Stimulated activated CD4-positive, alpha-beta T cell treated with anti-CD3 and anti-CD28 coated beads, Interleukin-4, amount 100 ng/mL, for 1 hour (primary cell): Measurements from ENCODE around the gene SRGAP1.
"Not testable (repeated sequence)": the region's sequence is repeated elsewhere in the genome, so short reads cannot be mapped to it uniquely, and the experiment has no call there.

Experiments
- DNase-seq: peaks from one replicate; pipeline ENCODE4 v3.0.0-alpha.2; 2020

Gene SRGAP1

DNA sequence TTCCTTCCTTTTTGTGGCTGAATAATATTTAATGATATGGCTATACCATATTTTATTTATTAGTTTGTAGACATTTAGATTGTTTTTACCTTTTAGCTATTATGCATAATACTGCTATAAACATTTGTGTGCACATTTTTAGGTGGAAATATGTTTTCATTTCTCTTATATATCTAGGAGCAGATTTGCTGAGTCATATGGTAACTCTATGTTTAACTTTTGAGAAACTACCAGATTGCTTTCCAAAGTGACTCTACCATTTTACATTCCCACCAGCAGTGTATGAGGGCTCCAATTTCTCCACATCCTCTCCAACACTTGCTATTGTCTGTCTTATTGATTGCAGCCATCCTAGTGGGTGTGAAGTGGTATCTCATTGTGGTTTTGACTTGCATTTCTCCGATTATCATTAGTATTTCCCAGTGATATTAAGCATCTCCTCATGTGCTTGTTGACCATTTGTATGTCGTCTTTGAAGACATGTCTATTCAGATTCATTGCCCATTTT is 217.4 kb downstream of the SRGAP1 start:
- no peak for DNase-seq

DNA sequence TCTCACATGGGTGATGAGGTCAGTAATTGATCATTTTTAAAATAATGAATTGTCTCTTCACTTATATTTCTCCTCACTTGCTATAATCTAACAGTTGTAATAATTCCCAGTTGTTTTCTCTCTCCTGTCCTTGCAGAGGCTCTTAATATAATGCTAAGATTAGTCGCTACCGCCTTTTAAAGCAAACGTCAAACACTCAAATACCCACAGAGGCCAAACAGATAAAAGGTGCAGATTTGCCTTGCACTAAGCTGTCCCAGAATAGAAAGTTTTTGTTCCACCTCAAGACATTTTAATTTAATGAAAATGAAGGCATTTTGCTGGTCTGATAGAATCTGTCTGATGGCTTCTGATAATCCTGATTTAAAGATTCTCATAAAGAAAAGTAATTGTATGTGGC is 218.6 kb downstream of the SRGAP1 start:
- no peak for DNase-seq

DNA sequence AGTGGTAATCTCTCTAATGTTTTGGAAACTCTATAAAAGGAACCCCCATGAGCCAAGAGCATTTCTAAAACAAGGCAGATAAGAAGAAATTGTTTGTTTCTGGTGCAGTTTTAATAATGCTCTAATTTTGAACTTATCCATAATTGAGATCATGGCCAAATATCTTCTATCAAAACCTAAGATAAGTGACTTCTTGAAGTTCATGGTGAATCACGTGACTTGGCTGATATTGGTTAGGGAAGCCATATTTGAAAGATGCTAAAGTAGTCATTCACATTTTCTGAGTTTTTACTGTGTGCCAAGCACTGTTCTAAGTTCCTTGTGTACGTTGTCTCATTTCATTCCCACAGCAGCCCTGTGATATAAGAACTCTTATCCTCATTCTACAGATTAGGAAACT is 219.7 kb downstream of the SRGAP1 start:
- no peak for DNase-seq

DNA sequence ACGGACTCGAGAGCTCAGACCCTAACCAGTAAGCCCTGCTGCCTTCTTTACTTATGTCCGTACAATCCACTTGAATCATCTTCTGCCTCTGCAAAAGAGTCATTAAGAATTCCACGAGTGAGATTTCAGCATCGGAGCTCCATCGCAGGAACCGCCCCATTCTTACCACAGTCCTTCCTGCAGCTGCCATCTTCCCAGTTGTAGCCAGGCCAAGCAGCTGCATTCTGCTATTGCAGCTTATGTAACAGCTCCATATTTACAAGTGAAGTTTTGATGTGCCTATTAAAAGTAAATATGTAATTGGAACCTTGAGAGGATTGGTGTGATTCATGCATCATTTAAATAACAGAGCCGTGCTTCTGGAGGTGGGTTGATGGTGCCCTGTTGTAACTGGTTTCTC is 220.2 kb downstream of the SRGAP1 start:
- no peak for DNase-seq

DNA sequence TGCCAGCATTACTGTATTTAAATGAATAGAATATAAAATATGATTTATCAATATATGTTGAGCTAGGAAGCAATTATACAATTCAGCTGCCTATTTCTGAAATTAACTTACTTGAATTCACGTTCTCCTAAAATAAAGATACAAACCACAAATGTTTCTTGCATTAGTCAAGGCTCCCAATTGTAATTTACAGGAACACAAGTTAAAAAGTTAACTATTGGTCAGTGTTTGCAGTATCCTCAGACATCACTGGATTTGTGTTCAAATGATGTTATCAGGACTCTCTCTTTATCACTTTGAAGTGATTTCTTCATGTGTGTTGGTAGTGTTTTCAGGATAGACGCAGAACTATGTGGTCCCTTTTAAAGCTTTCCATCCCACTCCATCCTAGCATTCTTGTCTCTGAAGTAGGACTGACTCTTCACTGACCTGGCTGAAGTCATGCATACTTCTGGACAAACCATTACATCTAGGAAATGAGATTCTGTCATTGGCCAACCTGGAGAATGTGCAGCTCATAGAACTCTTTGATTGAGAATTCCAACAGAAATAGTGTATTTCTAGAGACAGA is 221.5 kb downstream of the SRGAP1 start:
- DNase-seq, result no peak

DNA sequence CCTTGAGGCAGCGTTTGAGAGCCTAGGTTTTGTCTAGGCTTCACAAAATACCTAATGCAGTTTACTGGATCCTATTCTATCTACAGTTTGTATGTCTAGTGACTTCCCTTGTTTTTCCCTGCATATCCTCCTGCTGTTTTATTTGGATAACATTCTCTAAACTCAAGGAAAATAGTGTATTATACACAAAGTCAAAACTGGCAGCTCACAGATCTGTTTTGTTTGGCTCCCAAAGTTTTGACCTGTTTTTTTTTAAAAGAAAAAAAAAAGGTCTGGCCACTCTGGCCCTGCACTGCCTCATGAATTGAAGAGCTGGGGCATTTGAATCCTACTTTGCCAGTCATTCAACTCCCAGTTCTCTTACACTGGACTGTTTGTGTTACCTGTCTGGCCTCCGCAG is 222.3 kb downstream of the SRGAP1 start:
- DNase-seq, result no peak

DNA sequence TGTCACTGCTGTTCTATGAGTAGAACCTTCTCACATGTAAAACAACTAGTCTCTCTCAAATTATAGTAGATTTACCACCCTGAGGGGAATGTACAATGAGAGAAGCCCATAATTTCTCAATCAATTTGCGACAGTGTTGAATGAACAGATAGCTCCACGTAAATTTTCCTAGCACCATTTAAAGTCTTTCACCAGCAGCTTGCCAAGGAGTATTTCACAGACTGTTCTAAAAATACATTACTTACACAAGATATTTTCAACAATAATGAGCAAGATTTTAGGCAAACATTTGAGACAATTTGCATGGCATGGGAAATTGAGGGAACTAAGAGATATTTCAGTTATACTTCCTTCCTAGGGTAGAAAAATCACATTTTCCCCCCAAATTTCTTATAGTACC is 226.0 kb downstream of the SRGAP1 start:
- DNase-seq, result no peak

DNA sequence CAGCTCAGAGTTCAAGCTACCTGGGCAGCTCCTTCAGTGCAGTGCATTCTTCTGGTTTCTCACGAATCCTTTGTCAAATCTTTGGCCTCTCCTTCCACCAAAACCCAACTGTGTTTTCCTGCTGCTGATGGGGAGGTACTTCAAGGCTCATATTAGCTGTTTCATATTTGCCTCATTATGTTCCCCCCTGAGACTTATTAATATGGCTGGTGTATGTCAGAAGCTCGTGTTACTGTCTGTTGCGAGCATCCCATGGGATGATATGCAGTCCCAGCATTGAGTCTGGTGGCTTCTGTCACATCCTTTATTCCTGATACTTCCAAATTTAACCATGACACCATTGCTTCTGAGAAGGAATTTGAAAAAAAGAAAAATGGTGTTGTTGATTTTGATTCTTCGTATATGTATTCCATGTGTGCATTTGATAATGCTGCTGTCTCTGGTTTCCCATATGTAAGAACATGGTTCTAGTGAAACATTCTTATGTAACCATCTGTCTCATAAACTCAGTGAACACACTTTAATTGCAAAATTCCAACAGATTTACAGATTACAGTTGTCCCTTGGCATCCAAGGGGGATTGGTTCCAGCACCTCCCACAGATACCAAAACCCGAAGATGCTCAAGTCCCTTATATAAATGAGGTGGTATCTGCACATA is 228.5 kb downstream of the SRGAP1 start:
- DNase-seq, result no peak

DNA sequence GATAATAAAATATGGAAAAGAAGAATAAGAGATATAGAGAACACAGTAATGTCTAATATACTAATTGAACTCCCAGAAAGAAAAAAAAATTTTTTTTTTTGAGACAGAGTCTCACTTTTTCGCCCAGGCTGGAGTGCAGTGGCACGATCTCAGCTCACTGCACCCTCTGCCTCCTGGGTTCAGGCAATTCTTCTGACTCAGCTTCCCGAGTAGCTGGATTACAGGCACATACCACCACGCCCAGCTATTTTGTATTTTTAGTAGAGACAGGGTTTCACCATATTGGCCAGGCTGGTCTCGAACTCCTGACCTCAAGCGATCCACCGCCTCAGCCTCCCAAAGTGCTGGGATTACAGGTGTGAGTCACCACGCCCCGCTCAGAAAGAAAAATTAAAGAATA is 232.1 kb downstream of the SRGAP1 start:
- DNase-seq, result not testable (repeated sequence)

DNA sequence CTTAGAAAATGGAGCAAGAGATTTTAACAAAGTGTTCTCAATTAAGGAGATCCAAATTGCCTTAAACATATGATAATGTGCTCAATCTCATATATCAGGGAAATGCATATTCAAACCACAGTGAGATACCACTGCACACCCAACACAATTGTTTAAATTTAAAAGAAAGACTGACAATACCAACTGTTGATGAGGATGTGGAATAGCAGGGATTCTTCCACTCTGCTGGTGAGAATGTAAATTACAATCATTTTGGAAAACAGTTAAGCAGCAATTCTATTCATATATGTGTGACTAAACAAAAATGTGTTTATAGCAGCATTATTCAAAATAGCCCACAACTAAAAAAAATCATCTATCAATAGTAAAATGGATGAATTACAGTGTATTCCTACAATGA is 233.4 kb downstream of the SRGAP1 start:
- DNase-seq, result no peak

DNA sequence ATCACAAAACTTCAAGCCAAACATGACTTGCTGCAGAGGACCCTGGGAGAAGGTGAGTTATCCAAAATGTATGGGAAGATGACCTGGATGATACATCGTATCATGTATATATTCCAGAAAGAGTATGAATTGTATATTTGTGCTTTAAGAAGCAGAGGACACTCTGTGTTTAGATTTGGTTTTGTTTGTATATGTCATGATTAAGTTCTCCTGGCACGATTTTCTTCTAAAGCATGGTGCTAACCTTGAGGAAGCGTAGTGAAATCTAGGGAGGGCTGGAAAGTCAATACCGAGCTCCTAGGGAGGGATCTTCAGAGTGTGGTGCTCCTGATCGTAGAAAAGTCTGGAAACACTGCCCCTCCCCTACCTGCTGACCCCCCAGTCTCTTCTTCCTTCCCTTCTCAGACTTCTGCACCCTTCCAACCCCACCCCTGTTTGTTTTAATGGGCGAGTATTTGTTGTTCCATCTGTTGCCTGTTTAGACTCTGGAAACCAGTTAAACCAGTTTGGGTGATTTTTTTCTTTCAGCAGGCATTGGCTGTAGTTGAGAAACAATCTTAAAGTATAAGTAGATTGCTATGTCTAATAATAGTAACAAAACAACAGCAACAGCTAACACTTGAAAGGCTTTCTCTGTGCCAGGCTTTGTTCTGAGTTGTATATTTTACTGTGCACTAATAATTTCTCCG is 236.0 kb downstream of the SRGAP1 start:
- DNase-seq, result no peak

DNA sequence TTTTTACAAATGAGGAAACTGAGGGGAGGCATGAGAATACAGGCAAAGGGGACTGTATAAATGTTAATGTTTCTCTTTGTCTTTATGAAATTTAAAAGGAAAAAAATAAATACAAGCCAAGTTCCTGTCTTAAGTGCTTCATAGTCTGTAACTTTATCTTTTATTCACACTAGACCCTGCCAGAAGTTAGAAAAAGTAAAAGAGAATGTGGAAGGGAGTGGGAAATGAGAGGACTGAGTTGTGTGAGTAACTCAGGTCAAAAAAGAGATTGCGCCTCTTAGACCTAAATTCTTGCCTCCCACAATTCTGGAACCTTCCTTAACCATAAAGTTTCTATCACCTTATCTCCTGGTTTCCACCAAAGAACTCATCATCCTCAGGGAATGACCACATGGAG is 236.5 kb downstream of the SRGAP1 start:
- no peak for DNase-seq

DNA sequence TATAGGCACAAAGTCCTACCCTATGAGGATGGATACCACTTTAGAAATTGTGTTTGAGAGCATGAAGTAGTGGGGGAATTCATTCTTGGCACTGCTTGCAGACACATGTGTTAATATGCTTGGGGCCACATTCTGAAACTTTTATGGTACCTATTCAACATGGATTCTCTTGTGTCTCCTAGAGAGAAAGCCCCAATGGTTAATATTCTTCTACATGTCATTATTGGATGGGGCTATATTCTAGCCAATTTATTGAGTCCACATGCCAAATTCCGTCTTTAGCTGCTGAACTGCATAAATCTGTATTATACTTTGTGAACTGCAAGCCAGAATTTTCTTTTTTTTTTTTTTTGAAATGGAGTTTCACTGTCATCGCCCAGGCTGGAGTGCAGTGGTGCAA is 237.6 kb downstream of the SRGAP1 start:
- no peak for DNase-seq

DNA sequence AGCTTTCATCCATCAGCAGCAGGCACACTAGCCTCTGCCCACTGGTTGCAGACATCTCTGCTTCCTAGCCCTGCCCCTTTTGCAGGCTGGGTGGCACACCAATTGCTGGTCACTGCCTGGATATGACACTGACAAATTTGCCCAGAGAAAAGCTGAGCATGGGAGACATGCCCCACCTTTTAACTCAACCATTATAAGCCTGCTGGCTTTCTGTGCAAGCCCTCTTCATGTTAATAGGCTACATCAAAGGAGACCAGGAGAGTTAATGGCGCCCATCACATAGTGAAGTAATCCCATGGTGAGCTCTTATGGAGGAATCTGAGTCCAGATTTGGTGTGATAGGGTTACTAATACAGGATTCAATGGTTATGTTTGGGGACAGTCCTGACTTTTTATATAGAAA is 238.4 kb downstream of the SRGAP1 start:
- DNase-seq, result no peak

DNA sequence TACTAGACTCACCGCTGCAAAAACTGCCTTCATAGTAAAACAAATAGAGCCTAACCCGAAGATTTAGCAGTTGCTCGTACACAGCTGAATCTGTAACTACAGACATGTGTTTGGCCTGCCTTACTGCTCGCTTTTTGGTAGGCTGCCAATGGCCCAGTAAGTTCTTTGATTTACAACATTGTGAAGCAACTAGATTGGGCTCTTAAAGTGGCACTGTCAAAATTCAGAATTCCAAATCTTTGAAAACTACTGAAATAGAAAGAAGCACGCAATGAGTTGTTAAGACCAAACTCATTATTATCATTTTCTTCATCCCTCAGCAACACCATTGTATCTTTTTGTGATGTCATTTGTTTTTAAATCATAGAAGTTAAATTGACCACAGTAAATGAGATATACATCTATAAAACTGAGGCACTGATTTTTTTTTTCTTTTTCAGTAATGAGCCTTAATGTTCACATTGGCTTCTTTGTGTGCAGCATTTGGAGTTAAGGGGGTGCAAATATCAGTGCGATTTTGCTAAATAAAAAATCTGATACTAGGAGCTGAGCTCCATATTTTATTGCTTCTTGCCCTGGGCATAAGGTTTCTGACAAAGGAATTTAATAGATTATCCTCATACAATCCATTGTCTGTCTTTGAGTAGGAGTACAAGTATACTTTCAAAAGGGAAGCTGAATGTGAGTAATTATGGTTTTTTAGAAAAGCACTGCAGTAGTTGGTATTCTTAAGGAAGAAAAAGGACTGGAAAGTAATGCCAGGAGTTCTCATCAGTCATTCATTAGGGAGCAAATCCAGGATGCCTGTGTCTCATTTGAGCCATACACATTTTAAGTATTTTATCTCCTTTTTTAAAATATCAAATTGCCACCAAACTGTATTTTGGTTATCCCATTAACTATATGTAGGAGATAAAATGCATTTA is 239.0 kb downstream of the SRGAP1 start:
- no peak for DNase-seq

DNA sequence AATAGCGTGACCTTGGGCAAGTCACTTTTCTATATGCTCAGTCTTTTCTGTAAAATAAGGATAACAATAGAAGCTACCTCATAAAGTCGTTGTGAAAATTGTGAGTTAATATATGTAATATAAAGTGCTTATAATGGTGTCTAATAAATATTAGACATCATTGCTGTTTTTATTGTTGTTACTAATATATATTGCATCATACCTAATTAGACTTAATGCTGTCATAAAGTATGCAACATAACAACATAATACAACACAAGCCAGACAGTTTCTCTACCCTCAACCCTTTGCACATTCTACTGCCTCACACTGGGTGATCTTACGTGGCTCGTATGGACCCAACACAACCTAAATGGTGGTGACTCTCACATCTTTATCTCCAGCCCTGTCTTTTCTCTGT is 240.7 kb downstream of the SRGAP1 start:
- DNase-seq, result no peak

DNA sequence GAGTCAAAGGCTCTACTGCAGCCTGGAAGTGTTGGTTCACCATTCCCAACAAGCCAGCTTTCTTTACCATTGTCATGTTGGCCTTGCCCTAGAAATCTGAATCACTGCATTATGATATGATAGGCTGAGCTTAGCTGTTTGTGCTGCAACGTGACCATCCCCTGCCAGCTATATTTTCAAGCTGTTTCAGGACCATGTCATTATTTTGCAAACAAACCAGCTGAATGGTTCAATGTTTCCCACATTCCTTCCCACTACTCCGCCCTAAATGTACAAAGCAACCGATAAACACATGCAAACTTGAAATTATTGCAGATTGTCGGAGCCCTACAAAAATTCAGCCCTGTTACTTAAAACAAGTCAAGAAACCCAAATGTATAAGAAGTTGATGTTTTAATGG is 241.5 kb downstream of the SRGAP1 start:
- DNase-seq, result no peak

DNA sequence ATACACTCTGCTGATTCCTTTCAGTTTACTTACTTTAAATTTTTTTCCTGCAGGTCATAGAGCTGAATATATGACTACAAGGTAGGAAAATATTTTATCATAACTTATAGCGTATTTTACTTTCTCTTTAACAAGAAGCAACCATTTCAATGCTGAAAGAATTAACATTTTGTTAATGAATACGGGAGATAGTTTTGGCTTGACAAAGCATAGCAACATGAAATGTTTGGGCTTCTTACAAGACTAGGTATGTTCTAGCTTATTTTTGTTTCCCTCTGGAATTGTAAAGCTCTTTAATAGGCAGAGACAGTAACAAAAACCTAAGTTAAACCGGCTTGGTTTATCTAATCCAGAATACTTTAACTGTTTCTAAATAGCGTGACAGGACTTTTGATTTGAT is 242.4 kb downstream of the SRGAP1 start:
- DNase-seq, result no peak

DNA sequence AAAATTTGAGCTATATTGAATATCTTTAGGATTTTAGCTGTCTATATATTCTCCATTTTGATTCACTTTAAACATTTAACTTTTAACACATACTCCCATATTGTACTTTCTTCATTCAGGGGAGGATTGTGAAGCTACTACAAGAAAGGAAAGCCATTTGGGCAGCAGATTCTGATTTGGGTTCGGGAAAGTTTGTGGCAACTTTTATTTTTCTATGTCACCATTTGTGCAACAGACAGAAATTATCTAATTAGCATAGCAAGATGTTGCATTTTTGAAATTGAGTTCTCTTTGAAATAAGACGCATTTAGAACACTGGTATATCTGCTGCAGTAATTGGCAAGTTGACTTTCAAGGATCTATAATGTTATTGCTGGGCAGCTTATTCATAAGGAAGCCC is 243.3 kb downstream of the SRGAP1 start:
- no peak for DNase-seq

DNA sequence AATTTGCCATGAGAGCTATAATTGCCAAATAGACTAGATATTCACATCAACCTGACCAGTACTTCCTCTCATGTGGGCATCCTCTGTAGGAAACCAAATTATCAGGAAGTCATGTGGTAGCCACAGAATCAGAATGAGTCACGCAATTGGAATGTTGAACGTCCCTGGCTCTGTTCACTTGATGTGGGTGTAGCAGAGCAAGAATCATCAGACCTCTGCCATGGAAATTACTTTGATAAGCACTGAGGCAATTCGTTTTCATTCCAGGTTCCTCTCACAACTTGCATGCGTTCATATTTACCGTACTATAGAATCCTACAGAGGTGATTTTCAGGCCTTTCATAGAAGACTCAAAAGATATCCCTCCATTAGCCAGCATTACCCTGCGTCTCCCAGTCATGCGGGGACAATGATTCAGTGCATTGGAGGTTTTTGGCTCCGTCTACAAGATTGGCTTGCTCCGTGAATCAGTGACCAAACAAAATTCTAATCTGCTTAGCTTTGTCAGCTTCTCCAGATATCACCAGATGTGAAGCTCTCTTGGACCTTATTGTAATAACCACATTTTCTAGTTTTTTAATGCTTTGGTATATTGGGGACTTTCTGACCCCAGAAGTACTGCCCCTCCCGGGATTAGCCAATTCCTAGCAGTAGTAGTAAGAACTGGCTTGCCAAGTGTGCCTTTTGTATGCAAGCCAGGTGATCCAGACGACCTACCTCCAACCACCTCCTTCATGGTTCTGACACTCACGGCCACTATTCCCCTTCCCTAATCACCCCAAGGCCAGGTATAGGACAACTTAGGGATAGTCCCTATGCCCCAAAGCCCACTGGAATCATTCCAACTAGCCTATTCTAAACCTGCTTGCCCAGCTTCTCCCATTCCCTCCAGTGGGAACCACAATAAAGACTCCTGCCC is 244.2 kb downstream of the SRGAP1 start:
- DNase-seq, result no peak

DNA sequence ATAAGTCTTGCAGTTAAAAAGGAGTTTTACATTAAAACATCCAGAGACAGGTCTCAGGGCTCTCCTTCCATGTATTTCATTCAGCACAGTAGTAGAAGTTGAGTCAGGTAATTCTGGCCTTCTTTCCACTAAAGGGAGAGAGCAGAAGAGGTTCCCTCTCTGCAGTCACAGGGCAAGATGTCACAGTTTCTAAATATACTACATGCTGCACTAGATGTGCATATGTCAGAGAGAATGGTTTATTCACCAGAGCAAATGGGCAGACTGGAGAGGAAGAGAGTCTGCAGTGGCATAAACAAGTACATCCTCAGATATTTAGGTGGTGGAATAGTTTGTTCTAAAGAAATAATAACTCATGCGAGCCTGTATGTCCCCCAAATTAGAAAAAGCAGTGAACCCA is 245.5 kb downstream of the SRGAP1 start:
- DNase-seq, result no peak

DNA sequence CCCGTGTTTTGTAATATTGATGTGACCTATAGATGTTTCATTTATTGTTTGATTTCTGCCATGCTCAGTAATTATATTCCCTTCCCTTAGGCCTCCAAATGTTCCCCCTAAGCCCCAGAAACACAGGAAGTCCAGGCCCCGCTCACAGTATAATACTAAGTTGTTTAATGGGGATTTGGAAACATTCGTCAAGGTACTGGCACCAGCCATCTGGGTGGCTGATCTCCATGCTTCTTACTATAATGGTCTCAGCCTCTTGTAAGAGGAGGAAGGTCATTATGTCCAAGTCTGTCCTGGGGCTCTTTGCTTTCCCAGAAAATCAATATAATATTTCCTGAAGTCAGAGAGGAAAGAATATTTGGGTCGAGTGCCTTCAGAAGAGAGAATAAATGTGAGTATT is 246.7 kb downstream of the SRGAP1 start:
- no peak for DNase-seq
